GM19239 (cell line): ENCODE data around the gene CUTA.
"Not testable (repeated sequence)": the region's sequence is repeated elsewhere in the genome, so short reads cannot be mapped to it uniquely, and the experiment has no call there.

ENCODE experiments used
- DNase-seq: peaks from one replicate; pipeline ENCODE4 v3.0.0; 2011; ENCODE audit warnings: low spot score; ENCODE audit not compliant: insufficient read length
- FAIRE-seq: peaks from 2 replicates; lab custom pipeline; 2011; peaks lifted over from hg19 to GRCh38; lab: Jason Lieb, UNC

The CUTA gene

GRCh38 chr6:33379184-33379583, 38.7 kb downstream of the CUTA start:
- DNase-seq, FAIRE-seq: not testable (repeated sequence)

GRCh38 chr6:33377171-33377570, 40.7 kb downstream of the CUTA start:
- FAIRE-seq, result no peak
- DNase-seq, result no peak

GRCh38 chr6:33375143-33375671, 42.7 kb downstream of the CUTA start:
- no peak for DNase-seq
- no peak for FAIRE-seq

- FAIRE-seq (no peak), DNase-seq (no peak)
These were observed 43.7 kb downstream of the CUTA start for GRCh38 chr6:33373960-33374910.

- DNase-seq (no peak), FAIRE-seq (no peak)
These were observed 45.3 kb downstream of the CUTA start for GRCh38 chr6:33372526-33373123.

GRCh38 chr6:33371901-33372300, 46.0 kb downstream of the CUTA start:
- not testable (repeated sequence) for FAIRE-seq, DNase-seq

- not testable (repeated sequence) for DNase-seq, FAIRE-seq
These were observed 50.2 kb downstream of the CUTA start for GRCh38 chr6:33367715-33368025.

- DNase-seq (no peak), FAIRE-seq (no peak)
These were observed 50.7 kb downstream of the CUTA start for GRCh38 chr6:33367009-33367714.
